COR-L47 (cell line): ENCODE results near the gene MON2.
"Not testable (repeated sequence)": the region's sequence is repeated elsewhere in the genome, so short reads cannot be mapped to it uniquely, and the experiment has no call there.

Experiments
- DNase-seq: peaks from one replicate; lab custom pipeline; 2025; lab: John Stamatoyannopoulos, UW

Gene MON2

GRCh38 chr12:62481843-62482540 lies 15.4 kb downstream of the MON2 start:
- no peak for DNase-seq

- DNase-seq, result no peak
Observed at GRCh38 chr12:62482769-62483168, 16.1 kb downstream of the MON2 start.

- no peak for DNase-seq
Observed at GRCh38 chr12:62484233-62484632, 17.6 kb downstream of the MON2 start.

GRCh38 chr12:62505786-62506185 lies 39.2 kb downstream of the MON2 start:
- no peak for DNase-seq

- no peak for DNase-seq
Observed at GRCh38 chr12:62512901-62513300, 46.3 kb downstream of the MON2 start.

GRCh38 chr12:62514080-62514479 lies 47.5 kb downstream of the MON2 start:
- DNase-seq, result not testable (repeated sequence)

GRCh38 chr12:62516927-62517326 lies 50.3 kb downstream of the MON2 start:
- DNase-seq, result no peak

DNA sequence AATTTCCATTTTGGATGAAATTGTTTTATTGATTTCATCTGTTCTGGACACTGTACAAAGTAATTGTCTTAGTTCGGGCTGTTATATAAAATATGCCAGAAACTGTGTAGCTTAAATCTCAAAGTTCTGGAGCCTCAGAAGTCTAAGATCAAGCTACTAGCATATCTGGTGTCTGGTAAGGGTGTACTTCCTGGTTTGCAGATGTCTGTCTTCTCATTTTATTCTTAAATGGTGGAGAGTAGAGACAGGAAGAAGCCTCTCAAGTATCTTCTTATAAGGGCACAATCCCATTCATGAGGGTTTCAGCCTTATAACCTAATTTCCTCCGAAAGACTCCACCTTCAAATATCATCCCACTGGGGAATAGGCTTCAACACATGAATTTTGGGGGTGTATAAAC lies 51.3 kb downstream of the MON2 start:
- DNase-seq, result no peak

GRCh38 chr12:62519043-62519442 lies 52.4 kb downstream of the MON2 start:
- peak; percentile 64 for DNase-seq

DNA sequence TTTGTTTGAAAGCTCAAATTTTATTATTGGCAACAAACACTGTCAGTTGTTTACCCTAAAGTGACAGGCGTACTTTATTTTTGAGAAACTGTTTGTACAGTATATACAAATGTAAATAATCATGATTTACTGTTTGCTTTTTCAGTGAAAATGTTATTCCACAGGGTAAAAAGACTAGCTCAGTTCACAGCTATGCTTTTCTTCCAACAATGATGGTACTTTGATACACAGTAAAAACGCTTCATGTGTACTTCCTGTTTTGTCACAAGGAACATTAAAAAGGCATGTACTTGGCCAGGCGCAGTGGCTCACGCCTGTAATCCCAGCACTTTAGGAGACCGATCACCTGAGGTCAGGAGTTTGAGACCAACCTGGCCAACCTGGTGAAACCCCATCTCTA lies 53.7 kb downstream of the MON2 start:
- DNase-seq, result peak; percentile 1

DNA sequence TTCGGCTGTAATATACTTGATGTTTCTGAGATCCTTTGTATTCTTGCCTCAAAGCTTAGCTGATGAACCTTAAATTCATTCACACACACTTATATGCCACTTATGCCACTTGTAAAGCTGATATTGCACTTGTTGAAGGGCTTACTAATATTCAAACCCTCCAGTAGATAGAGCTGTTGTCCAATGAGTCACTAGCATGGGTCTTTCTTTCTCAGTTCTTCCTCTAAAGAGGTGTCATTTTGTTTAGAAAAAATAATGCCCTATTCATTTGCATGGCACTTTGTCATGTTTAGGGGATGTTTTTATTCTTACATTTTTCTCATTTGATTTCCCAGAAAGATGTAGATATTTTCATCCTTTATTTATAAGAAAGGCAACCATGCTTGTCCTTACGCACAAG lies 56.4 kb downstream of the MON2 start:
- no peak for DNase-seq

GRCh38 chr12:62523619-62524018 lies 57.0 kb downstream of the MON2 start:
- DNase-seq, result no peak

- DNase-seq, result no peak
Observed at GRCh38 chr12:62525271-62525670, 58.6 kb downstream of the MON2 start.

DNA sequence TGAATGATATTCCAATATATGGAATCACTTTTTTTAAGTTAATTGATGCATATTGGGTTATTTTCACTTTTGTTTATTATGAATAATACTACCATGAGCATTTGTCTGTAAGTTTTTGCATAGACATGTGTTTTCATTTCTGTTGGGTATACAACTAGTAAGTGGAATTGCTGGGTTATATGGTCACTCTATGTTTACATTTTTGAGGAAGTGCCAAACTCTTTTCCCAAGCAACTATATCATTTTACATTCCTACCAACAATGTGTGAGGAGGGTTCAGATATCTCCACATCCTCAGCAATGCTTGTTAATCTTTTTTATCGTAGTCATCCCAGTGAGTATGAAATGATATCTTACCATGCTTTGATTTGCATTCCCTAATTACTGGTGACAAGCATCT lies 64.0 kb downstream of the MON2 start:
- DNase-seq, result no peak

- no peak for DNase-seq
Observed at GRCh38 chr12:62532333-62532732, 65.7 kb downstream of the MON2 start.

- no peak for DNase-seq
Observed at GRCh38 chr12:62533087-62533754, 66.6 kb downstream of the MON2 start.

DNA sequence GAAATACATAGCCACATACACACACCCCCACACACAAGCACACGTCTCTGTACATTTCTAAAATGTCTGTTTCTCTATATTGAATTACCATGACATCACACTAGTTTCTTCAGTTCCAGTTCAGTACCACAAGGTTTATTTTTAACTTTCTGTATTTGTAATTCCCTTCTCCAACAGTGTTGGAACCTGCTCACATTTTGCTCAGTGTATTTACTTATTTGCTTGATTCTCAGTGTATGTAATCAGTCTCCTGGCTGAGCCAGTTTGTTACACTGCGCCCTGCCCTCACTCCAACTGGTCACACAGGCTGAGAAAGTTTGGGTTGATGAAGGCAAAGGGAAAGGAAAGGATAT lies 67.1 kb downstream of the MON2 start:
- no peak for DNase-seq

DNA sequence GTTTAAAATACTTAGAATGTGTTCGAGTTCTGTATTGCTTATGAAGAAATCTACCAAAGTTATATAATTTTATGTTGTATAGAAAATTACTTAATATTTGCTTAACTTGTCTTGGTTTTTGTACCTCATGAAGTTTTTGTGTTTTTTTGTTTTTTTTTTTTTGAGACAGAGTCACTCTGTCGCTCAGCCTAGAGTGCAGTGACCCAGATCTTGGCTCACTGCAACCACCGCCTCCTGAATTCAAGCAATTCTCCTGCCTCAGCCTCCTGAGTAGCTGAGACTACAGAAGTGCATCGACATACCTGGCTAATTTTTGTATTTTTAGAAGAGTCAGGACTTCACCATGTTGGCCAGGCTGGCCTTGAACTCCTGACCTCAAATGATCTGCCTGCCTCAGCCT lies 69.9 kb downstream of the MON2 start:
- no peak for DNase-seq

- DNase-seq, result no peak
Observed at GRCh38 chr12:62537551-62537950, 70.9 kb downstream of the MON2 start.

- no peak for DNase-seq
Observed at GRCh38 chr12:62540354-62540753, 73.7 kb downstream of the MON2 start.

DNA sequence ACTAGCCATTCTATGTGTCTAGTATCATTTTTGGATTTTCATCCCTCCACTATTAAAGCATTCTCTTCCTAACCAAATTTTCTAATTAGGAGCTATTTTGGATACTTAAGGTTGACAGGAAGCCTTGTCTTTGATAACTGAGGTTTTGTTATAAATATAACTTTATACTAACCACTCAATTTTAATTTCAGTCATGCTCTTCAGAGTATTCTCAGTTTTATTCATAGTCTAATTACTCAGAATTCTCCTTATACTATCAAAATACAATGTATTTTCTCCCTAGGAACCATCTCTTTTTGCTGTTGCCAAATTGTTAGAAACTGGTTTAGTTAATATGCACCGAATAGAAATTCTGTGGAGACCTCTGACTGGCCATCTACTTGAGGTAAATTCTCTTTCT lies 76.2 kb downstream of the MON2 start:
- no peak for DNase-seq

- DNase-seq, result no peak
Observed at GRCh38 chr12:62543324-62543723, 76.7 kb downstream of the MON2 start.

- no peak for DNase-seq
Observed at GRCh38 chr12:62543741-62544140, 77.1 kb downstream of the MON2 start.
